Thyroid gland (tissue), 4 donors: ENCODE measurements around the gene HAGHL.

Experiments used
- CTCF ChIP-seq, 6 experiments: fragments of 200-600 bp in 3 of 6; fragments of 450-650 bp in 3 of 6; sonication (generic) in 3 of 6; IDR thresholded peaks; one replicate each; pipeline ENCODE4 v1.5.1; 2016 to 2019; ENCODE audit warnings: antibody characterized with exemption in 6 of 6, mild to moderate bottlenecking in 2 of 6, inconsistent platforms in 1 of 6, moderate library complexity in 1 of 6
- POLR2A ChIP-seq, 2 donors: fragments of 450-650 bp; IDR thresholded peaks; one replicate each; pipeline ENCODE4 v1.6.1; 2017; ENCODE audit warnings: antibody characterized with exemption in 2 of 2, mild to moderate bottlenecking in 2 of 2, moderate library complexity in 1 of 2

- no peak for TF ChIP-seq CTCF (IDR thresholded peaks at IDR 0.05)
- TF ChIP-seq POLR2A (IDR thresholded peaks at IDR 0.05) = no peak
Observed at GRCh38 chr16:718389-718788, 8.5 kb upstream of the HAGHL start.
